Measurements from ENCODE around the gene WASHC4. TPM values are rescaled to one million over a fixed set of nuclear protein-coding genes. Genes with fewer than 3 reads are reported as not detected.

The WASHC4 gene
- 40.6 TPM for polyA plus RNA-seq (2013, experiment 1 of 2)
- 43.9 TPM for polyA plus RNA-seq (2013, experiment 2 of 2)

GRCh38 chr12:105107494-105108371, at the start of gene WASHC4:
TSS of gene WASHC4 (plus strand) at chr12:105107731. CDS start at chr12:105107801, 70 bp downstream.
- H3K36me3 ChIP-seq (ENCODE audit: control insufficient read depth, insufficient read depth, low read length), result peaks cover 13% of the 10 kb centered on the region
- H3K9me3 ChIP-seq (ENCODE audit: control insufficient read depth, low read length), result no peaks in the 10 kb centered on the region
- 0 to 1% methylated on average over 62 to 71 of the region's 85 CpGs for WGBS, 2 experiments (ENCODE audit: insufficient coverage in 2 of 2)
- H3K27ac ChIP-seq (ENCODE audit: low read depth, low read length, severe bottlenecking), result peak within 1 kb of the TSS; percentile 90
- H3K4me3 ChIP-seq (ENCODE audit: extremely low read depth, insufficient read depth, low read length, poor library complexity, severe bottlenecking), result peak within 1 kb of the TSS; percentile 78
- no peaks in the 10 kb centered on the region for H3K4me1 ChIP-seq (ENCODE audit: control insufficient read depth, insufficient read depth, low read length, poor library complexity, severe bottlenecking)

DNA sequence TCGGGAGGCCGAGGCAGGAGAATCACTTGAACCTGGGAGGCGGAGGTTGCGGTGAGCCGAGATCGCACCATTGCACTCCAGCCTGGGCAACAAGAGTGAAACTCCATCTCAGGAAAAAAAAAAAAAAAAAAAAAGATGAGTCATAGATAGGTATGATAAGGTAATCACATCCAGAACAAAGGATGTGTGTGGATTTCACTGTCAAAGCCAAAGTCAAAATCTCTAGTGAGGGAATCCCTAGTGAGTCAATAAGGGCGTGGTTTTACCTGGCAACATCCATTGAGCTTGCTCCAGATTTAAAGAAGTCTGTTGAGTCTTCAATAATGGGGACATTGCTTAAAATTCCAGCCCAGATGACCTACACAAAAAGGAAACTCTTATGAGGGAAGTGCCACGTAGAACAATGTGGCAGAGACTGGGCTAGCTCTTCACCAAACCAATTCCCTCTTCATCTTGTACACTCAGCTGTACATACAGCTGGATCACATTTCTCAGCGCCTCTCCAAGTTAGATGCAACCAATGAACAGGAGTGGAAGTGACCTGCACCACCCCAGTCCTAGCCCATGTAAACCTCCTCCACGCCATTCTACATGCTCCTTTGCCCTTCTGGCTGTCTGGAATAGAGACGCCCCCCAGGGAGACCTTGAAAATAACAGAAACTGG, 46.7 kb upstream of the WASHC4 start:
- H3K4me3 ChIP-seq (ENCODE audit: extremely low read depth, insufficient read depth, low read length, poor library complexity, severe bottlenecking), result no peak overlapping the region
- WGBS, 2 experiments (ENCODE audit: insufficient coverage in 2 of 2), result 100% methylated on average over 2 to 4 of the region's 11 CpGs
- H3K36me3 ChIP-seq (ENCODE audit: control insufficient read depth, insufficient read depth, low read length), result no peaks in the 10 kb centered on the region
- no peaks in the 10 kb centered on the region for H3K9me3 ChIP-seq (ENCODE audit: control insufficient read depth, low read length)
- H3K27ac ChIP-seq (ENCODE audit: low read depth, low read length, severe bottlenecking), result no peak overlapping the region
- no peaks in the 10 kb centered on the region for H3K4me1 ChIP-seq (ENCODE audit: control insufficient read depth, insufficient read depth, low read length, poor library complexity, severe bottlenecking)

GRCh38 chr12:105064564-105065178, 42.9 kb upstream of the WASHC4 start:
- Histone ChIP-seq H3K4me3 (ENCODE audit: extremely low read depth, insufficient read depth, low read length, poor library complexity, severe bottlenecking) (no peak overlapping the region), H3K9me3 (ENCODE audit: control insufficient read depth, low read length) (no peaks in the 10 kb centered on the region), H3K36me3 (ENCODE audit: control insufficient read depth, insufficient read depth, low read length) (no peaks in the 10 kb centered on the region), H3K4me1 (ENCODE audit: control insufficient read depth, insufficient read depth, low read length, poor library complexity, severe bottlenecking) (no peaks in the 10 kb centered on the region), H3K27ac (ENCODE audit: low read depth, low read length, severe bottlenecking) (no peak overlapping the region)
- WGBS, 2 experiments (ENCODE audit: insufficient coverage in 2 of 2), result 71 to 75% methylated on average over 5 of the region's 7 CpGs

DNA sequence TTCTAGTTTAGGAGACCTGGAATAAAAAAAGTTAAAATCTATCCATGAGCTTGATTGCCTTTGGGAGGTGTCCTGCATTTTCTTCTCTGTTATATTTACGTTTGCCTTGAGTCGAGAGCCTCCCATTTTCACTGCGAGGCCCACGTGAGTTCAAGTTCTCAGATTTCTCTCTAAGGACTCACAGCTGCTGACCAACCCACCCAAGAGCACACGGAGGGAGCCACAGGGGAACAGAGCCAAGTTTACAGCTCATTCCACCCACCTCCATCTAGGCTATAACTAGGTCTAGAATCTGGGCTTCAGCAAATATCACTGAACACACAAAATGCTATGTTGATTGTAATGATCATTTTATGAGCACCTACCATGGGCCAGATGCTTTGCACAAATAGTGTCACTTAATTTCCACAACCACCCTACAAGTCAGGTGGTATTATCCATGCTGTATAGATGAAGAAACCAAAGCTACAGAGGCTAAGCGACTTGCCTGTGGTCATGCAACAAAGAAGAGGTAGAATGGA, 40.0 kb upstream of the WASHC4 start:
- no peak overlapping the region for H3K4me3 ChIP-seq (ENCODE audit: extremely low read depth, insufficient read depth, low read length, poor library complexity, severe bottlenecking)
- no peaks in the 10 kb centered on the region for H3K36me3 ChIP-seq (ENCODE audit: control insufficient read depth, insufficient read depth, low read length)
- 84 to 95% methylated on average over 4 to 5 of the region's 6 CpGs for WGBS, 2 experiments (ENCODE audit: insufficient coverage in 2 of 2)
- no peaks in the 10 kb centered on the region for H3K9me3 ChIP-seq (ENCODE audit: control insufficient read depth, low read length)
- H3K27ac ChIP-seq (ENCODE audit: low read depth, low read length, severe bottlenecking), result no peak overlapping the region
- no peaks in the 10 kb centered on the region for H3K4me1 ChIP-seq (ENCODE audit: control insufficient read depth, insufficient read depth, low read length, poor library complexity, severe bottlenecking)

GRCh38 chr12:105069936-105070702, 37.4 kb upstream of the WASHC4 start:
- no peak overlapping the region for H3K4me3 ChIP-seq (ENCODE audit: extremely low read depth, insufficient read depth, low read length, poor library complexity, severe bottlenecking)
- 75 to 89% methylated on average over 3 to 4 of the region's 4 CpGs for WGBS, 2 experiments (ENCODE audit: insufficient coverage in 2 of 2)
- no peaks in the 10 kb centered on the region for H3K9me3 ChIP-seq (ENCODE audit: control insufficient read depth, low read length)
- no peaks in the 10 kb centered on the region for H3K36me3 ChIP-seq (ENCODE audit: control insufficient read depth, insufficient read depth, low read length)
- no peaks in the 10 kb centered on the region for H3K4me1 ChIP-seq (ENCODE audit: control insufficient read depth, insufficient read depth, low read length, poor library complexity, severe bottlenecking)
- no peak overlapping the region for H3K27ac ChIP-seq (ENCODE audit: low read depth, low read length, severe bottlenecking)

GRCh38 chr12:105071981-105072380, 35.5 kb upstream of the WASHC4 start:
- WGBS, 2 experiments (ENCODE audit: insufficient coverage in 2 of 2), result no CpG with 5 or more reads among the region's 3 CpGs
- H3K36me3 ChIP-seq (ENCODE audit: control insufficient read depth, insufficient read depth, low read length), result no peaks in the 10 kb centered on the region
- no peaks in the 10 kb centered on the region for H3K9me3 ChIP-seq (ENCODE audit: control insufficient read depth, low read length)

GRCh38 chr12:105072888-105073488, 34.5 kb upstream of the WASHC4 start:
- 91% methylated on average over 4 of the region's 6 CpGs for WGBS, 2 experiments (ENCODE audit: insufficient coverage in 2 of 2)
- Histone ChIP-seq H3K4me3 (ENCODE audit: extremely low read depth, insufficient read depth, low read length, poor library complexity, severe bottlenecking) (no peak overlapping the region), H3K9me3 (ENCODE audit: control insufficient read depth, low read length) (no peaks in the 10 kb centered on the region), H3K4me1 (ENCODE audit: control insufficient read depth, insufficient read depth, low read length, poor library complexity, severe bottlenecking) (no peaks in the 10 kb centered on the region), H3K27ac (ENCODE audit: low read depth, low read length, severe bottlenecking) (no peak overlapping the region), H3K36me3 (ENCODE audit: control insufficient read depth, insufficient read depth, low read length) (no peaks in the 10 kb centered on the region)

More at GRCh38 chr12:105071981-105072380, 35.5 kb upstream of the WASHC4 start:
- no peak overlapping the region for H3K27ac ChIP-seq (ENCODE audit: low read depth, low read length, severe bottlenecking)
- H3K4me1 ChIP-seq (ENCODE audit: control insufficient read depth, insufficient read depth, low read length, poor library complexity, severe bottlenecking), result no peaks in the 10 kb centered on the region
- no peak overlapping the region for H3K4me3 ChIP-seq (ENCODE audit: extremely low read depth, insufficient read depth, low read length, poor library complexity, severe bottlenecking)

GRCh38 chr12:105076098-105076497, 31.4 kb upstream of the WASHC4 start:
- Histone ChIP-seq H3K27ac (ENCODE audit: low read depth, low read length, severe bottlenecking) (no peak overlapping the region), H3K36me3 (ENCODE audit: control insufficient read depth, insufficient read depth, low read length) (no peaks in the 10 kb centered on the region), H3K4me1 (ENCODE audit: control insufficient read depth, insufficient read depth, low read length, poor library complexity, severe bottlenecking) (no peaks in the 10 kb centered on the region), H3K4me3 (ENCODE audit: extremely low read depth, insufficient read depth, low read length, poor library complexity, severe bottlenecking) (no peak overlapping the region), H3K9me3 (ENCODE audit: control insufficient read depth, low read length) (no peaks in the 10 kb centered on the region)
- no CpG with 5 or more reads among the region's 1 CpG for WGBS, 2 experiments (ENCODE audit: insufficient coverage in 2 of 2)

DNA sequence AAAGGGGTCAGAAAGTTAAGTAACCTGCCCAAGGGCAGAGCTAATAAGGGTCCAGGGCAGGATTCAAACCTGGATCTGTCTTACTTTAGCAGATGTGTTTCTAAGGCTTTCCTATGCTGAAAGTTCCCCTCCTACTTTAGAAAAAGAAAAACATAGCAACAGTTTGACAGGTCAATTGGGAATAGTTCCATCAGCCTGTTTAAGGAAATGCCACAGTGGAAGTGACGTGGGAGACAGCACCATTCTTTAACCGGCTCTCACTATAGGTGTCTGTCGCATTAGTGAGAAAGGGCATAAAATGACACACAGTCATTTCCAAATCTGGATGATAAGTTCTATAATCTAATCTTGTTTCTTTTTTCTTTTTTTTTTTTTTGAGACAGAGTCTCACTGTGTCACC, 30.6 kb upstream of the WASHC4 start:
- Histone ChIP-seq H3K27ac (ENCODE audit: low read depth, low read length, severe bottlenecking) (no peak overlapping the region), H3K4me3 (ENCODE audit: extremely low read depth, insufficient read depth, low read length, poor library complexity, severe bottlenecking) (no peak overlapping the region), H3K36me3 (ENCODE audit: control insufficient read depth, insufficient read depth, low read length) (no peaks in the 10 kb centered on the region), H3K9me3 (ENCODE audit: control insufficient read depth, low read length) (no peaks in the 10 kb centered on the region), H3K4me1 (ENCODE audit: control insufficient read depth, insufficient read depth, low read length, poor library complexity, severe bottlenecking) (no peaks in the 10 kb centered on the region)
- WGBS, 2 experiments (ENCODE audit: insufficient coverage in 2 of 2), result 100% methylated on average over 2 of the region's 3 CpGs; no CpG with 5 or more reads in 1 of the 2 experiments

DNA sequence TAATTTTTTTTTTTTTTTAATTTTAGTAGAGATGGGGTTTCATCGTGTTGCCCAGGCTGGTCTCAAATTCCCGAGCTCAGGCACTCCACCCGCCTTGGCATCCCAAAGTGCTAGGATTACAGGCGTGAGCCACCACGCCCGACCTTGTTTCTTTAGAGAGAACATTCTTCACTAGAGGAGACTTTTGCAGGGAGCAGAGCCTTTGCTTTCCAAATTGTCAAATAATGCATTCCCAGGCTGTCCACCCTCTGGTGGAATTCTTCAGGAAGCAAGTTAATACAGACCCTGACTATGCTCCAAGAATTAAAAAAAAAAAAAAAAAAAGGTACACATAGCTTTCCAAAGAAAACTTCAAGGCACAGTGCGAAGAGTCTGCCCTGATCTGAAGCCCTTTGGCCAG, 30.1 kb upstream of the WASHC4 start:
- Histone ChIP-seq H3K27ac (ENCODE audit: low read depth, low read length, severe bottlenecking) (no peak overlapping the region), H3K4me3 (ENCODE audit: extremely low read depth, insufficient read depth, low read length, poor library complexity, severe bottlenecking) (no peak overlapping the region), H3K9me3 (ENCODE audit: control insufficient read depth, low read length) (no peaks in the 10 kb centered on the region), H3K36me3 (ENCODE audit: control insufficient read depth, insufficient read depth, low read length) (no peaks in the 10 kb centered on the region), H3K4me1 (ENCODE audit: control insufficient read depth, insufficient read depth, low read length, poor library complexity, severe bottlenecking) (no peaks in the 10 kb centered on the region)
- 81 to 90% methylated on average over 5 to 7 of the region's 7 CpGs for WGBS, 2 experiments (ENCODE audit: insufficient coverage in 2 of 2)
